PC-3 (cell line): ENCODE results near the gene CADPS2. TPM values are rescaled to one million over a fixed set of nuclear protein-coding genes. Genes with fewer than 3 reads are reported as not detected.

Experiments used
- ATAC-seq: fragments of 200-7000 bp; cut with Tn5 transposase; 2 replicates; pipeline ENCODE4 v1.9.1; 2020; ENCODE audit warnings: mild to moderate bottlenecking, moderate library complexity
- BruUV-seq: library from RNA; stranded (reverse); fragments of 400-500 nt; replicated peaks from 2 replicates; lab custom pipeline; 2021; lab: Mats Ljungman, UMichigan
- CTCF ChIA-PET: fragments of 300-600 bp; sonication (Branson Sonifier 250); formaldehyde crosslinking; loops from one replicate; lab custom pipeline; 2022; ENCODE audit warnings: antibody characterized with exemption; lab: Charles Lee
- POLR2A ChIA-PET: fragments of 300-600 bp; sonication (Branson Sonifier 250); formaldehyde crosslinking; loops from one replicate; lab custom pipeline; 2022; ENCODE audit warnings: antibody characterized with exemption; ENCODE audit not compliant: unreplicated experiment; lab: Charles Lee
- DNase-seq: peaks from one replicate; pipeline ENCODE4 v3.0.0-alpha.2; 2015
- H2AFZ ChIP-seq: fragments of 300-600 bp; sonication (generic); 2 replicates; pipeline ENCODE4 v1.6.0; 2016; ENCODE audit warnings: antibody characterized with exemption, low read length
- H3F3A ChIP-seq: fragments of 300-600 bp; sonication (generic); one replicate; pipeline ENCODE4 v1.6.0; 2017; ENCODE audit warnings: antibody characterized with exemption, low read length, control low read depth, mild to moderate bottlenecking; ENCODE audit not compliant: unreplicated experiment
- H3K27ac ChIP-seq: fragments of 300-600 bp; sonication (generic); 2 replicates; pipeline ENCODE4 v1.5.1; 2016; ENCODE audit warnings: mild to moderate bottlenecking, low read length
- H3K27me3 ChIP-seq: fragments of 300-600 bp; sonication (generic); 2 replicates; pipeline ENCODE4 v1.6.1; 2016; ENCODE audit warnings: low read length, mixed read lengths
- H3K36me3 ChIP-seq: fragments of 300-600 bp; sonication (generic); 2 replicates; pipeline ENCODE4 v1.6.1; 2016; ENCODE audit warnings: low read depth, mixed run types, low read length, mixed read lengths
- H3K4me1 ChIP-seq: fragments of 300-600 bp; sonication (generic); 2 replicates; pipeline ENCODE4 v1.5.1; 2016; ENCODE audit warnings: low read length; ENCODE audit not compliant: insufficient read depth
- H3K4me2 ChIP-seq: fragments of 300-600 bp; sonication (generic); 2 replicates; pipeline ENCODE4 v1.6.0; 2016; ENCODE audit warnings: low read length
- H3K4me3 ChIP-seq: fragments of 300-600 bp; sonication (generic); 2 replicates; pipeline ENCODE4 v1.5.1; 2016; ENCODE audit warnings: mild to moderate bottlenecking, low read length, mixed read lengths
- H3K79me2 ChIP-seq: fragments of 300-600 bp; sonication (generic); 2 replicates; pipeline ENCODE4 v1.6.1; 2017; ENCODE audit warnings: low read length, mixed read lengths
- H3K9ac ChIP-seq: fragments of 300-600 bp; sonication (generic); 2 replicates; pipeline ENCODE4 v1.6.0; 2016; ENCODE audit warnings: mild to moderate bottlenecking, low read length
- H3K9me2 ChIP-seq: fragments of 300-600 bp; sonication (generic); replicated peaks from 2 replicates; pipeline ENCODE4 v1.6.1; 2016; ENCODE audit warnings: mixed run types, low read length, mixed read lengths
- H3K9me3 ChIP-seq: fragments of 300-600 bp; sonication (generic); 2 replicates; pipeline ENCODE4 v1.6.1; 2016; ENCODE audit warnings: low read length, mixed read lengths
- H4K20me1 ChIP-seq: fragments of 300-600 bp; sonication (generic); 2 replicates; pipeline ENCODE4 v1.6.1; 2016; ENCODE audit warnings: low read length, mixed read lengths
- CTCF ChIP-seq: fragments of 300-600 bp; sonication (generic); conservative IDR thresholded peaks from 2 replicates; pipeline ENCODE4 v1.5.1; 2017; ENCODE audit warnings: antibody characterized with exemption, low read depth, mild to moderate bottlenecking, low read length
- EZH2 ChIP-seq: fragments of 300-600 bp; sonication (generic); IDR thresholded peaks from one replicate; pipeline ENCODE4 v1.6.1; 2017; ENCODE audit warnings: antibody characterized with exemption, mild to moderate bottlenecking, low read length; ENCODE audit not compliant: unreplicated experiment
- EZH2phosphoT487 ChIP-seq: fragments of 300-600 bp; sonication (generic); IDR thresholded peaks from 2 replicates; pipeline ENCODE4 v1.6.1; 2018; ENCODE audit warnings: mild to moderate bottlenecking, antibody characterized with exemption, low read length, borderline replicate concordance
- intact Hi-C: fragments of 100-400 bp; cut with micrococcal nuclease; formaldehyde crosslinking; loops from 2 replicates; pipeline ENCODE4 v1.9.0; 2023
- total RNA-seq: library from RNA; depleted of rRNA; stranded (reverse); fragments of >200 nt; gene quantifications from 2 replicates; pipeline ENCODE4 v1.2.3, GENCODE V29; 2014

The CADPS2 gene
- total RNA-seq, 1 experiment from 2014 or later, result 9.4 TPM

DNA sequence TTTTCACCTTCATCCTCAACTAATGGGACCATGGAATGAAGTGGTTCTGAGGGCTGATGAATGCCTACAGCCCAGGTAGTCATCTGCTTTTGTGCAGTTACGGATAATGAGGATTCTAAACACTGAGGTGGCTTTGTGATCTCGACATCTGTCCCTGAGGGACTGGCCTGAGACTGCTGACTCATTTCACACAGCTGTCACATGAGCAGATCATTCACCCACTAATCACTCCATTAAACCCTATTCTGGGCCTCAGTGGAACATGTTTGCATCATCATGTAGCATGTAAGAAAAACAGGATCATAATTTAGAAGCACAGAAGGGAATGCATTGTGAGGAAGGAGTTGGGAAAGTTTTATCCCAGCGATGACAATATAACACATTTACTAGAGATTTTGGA is 502.3 kb downstream of the CADPS2 start:
- Histone ChIP-seq H3K9me2 (no peaks in the 10 kb centered on the region), H2AFZ (no peak overlapping the region), H3K9ac (no peak overlapping the region), H3K79me2 (no peaks in the 10 kb centered on the region), H3K9me3 (no peaks in the 10 kb centered on the region), H3K27ac (no peak overlapping the region), H3K27me3 (no peaks in the 10 kb centered on the region), H3K4me2 (no peak overlapping the region), H3K4me3 (no peak overlapping the region), H4K20me1 (no peaks in the 10 kb centered on the region), H3K36me3 (no peaks in the 10 kb centered on the region), H3K4me1 (no peaks in the 10 kb centered on the region), H3F3A (no peaks in the 10 kb centered on the region)
- ChIA-PET POLR2A (no interaction called here), CTCF (no interaction called here)
- ATAC-seq, result no peak
- BruUV-seq, result no TSS peak
- no peak for DNase-seq
- intact Hi-C loops, result no loop called here
- TF ChIP-seq CTCF (no peak), EZH2 (no peak), EZH2phosphoT487 (no peak)

GRCh38 chr7:122380992-122381391 is 505.3 kb downstream of the CADPS2 start:
- Histone ChIP-seq H3K79me2 (no peaks in the 10 kb centered on the region), H3K36me3 (no peaks in the 10 kb centered on the region), H3K9me2 (no peaks in the 10 kb centered on the region), H3K9me3 (no peaks in the 10 kb centered on the region), H4K20me1 (no peaks in the 10 kb centered on the region), H3K27ac (no peak overlapping the region), H3F3A (no peaks in the 10 kb centered on the region), H3K4me3 (no peak overlapping the region), H3K9ac (no peak overlapping the region), H2AFZ (no peak overlapping the region), H3K27me3 (no peaks in the 10 kb centered on the region), H3K4me2 (no peak overlapping the region), H3K4me1 (no peaks in the 10 kb centered on the region)
- no TSS peak for BruUV-seq
- TF ChIP-seq EZH2phosphoT487 (no peak), CTCF (no peak), EZH2 (no peak)
- ATAC-seq (no peak), DNase-seq (no peak)
- intact Hi-C loops, result no loop called here
- ChIA-PET POLR2A (no interaction called here), CTCF (no interaction called here)

DNA sequence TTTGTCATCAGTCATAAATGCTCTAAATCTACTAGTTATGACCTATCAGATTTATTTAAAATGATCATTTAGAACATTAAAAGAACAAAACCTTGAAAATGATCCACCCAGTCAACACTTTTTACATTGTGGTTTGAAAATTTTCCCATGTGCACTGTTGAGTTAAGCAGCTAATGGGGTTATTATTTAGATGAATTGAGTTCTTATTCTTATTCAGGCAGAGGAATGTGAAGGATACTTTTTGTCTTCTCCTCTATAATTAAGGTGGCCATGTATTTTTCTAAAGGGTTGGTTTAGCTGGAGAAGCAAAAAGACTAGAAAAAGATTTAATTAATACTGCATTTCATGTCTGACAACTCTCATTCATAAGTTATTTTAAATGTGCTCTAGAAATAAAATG is 506.8 kb downstream of the CADPS2 start:
- no peaks in the 10 kb centered on the region for H3K79me2 ChIP-seq
- H3K4me3 ChIP-seq, result no peak overlapping the region
- CTCF ChIA-PET, result no interaction called here
- H3K27me3 ChIP-seq, result no peaks in the 10 kb centered on the region
- ATAC-seq, result no peak
- POLR2A ChIA-PET, result no interaction called here
- intact Hi-C loops, result no loop called here
- no peaks in the 10 kb centered on the region for H3K4me1 ChIP-seq
- H4K20me1 ChIP-seq, result no peaks in the 10 kb centered on the region
- DNase-seq, result no peak
- H3K4me2 ChIP-seq, result no peak overlapping the region
- no peaks in the 10 kb centered on the region for H3K9me3 ChIP-seq
- no peak for TF ChIP-seq CTCF
- TF ChIP-seq EZH2phosphoT487, result no peak
- no peak for TF ChIP-seq EZH2
- BruUV-seq, result no TSS peak
- no peaks in the 10 kb centered on the region for H3F3A ChIP-seq
- no peak overlapping the region for H3K27ac ChIP-seq
- H3K9me2 ChIP-seq, result no peaks in the 10 kb centered on the region
- H3K9ac ChIP-seq, result no peak overlapping the region
- H3K36me3 ChIP-seq, result no peaks in the 10 kb centered on the region
- no peak overlapping the region for H2AFZ ChIP-seq
